Measurements from ENCODE around the gene ASPA. TPM values are rescaled to one million over a fixed set of nuclear protein-coding genes. Genes with fewer than 3 reads are reported as not detected.
"Not testable (repeated sequence)": the region's sequence is repeated elsewhere in the genome, so short reads cannot be mapped to it uniquely, and the experiment has no call there.

ASPA gene
- total RNA-seq = not detected in 2 replicates

GRCh38 chr17:3475812-3476610 lies at the start of gene ASPA:
ASPA (plus strand) TSS chr17:3475997; CDS start chr17:3476160, 163 bp downstream.
- intact Hi-C loops (cut with micrococcal nuclease) = no loop called here

- intact Hi-C loops (cut with micrococcal nuclease) = not testable (repeated sequence)
Observed at GRCh38 chr17:3433215-3433614, 42.6 kb upstream of the ASPA start.

DNA sequence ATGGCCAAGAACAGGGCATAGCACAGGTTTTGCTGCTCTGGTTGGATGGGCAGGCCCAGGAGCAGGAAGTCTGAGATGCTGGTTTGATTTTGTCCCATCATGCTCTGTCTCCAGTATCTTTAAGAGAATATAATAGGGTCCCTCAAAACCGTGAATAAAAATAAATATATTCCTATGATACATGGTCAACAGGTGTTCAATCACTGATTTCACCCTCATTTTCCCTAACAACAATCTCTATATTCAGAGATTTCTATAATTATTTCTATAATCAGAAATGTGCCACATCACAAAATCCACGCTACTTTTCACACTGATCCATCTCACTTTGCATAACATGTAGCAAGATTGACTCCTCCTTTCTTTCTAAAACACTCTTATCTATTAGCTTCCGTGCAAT lies 42.1 kb upstream of the ASPA start, which contains the start of gene OR1E2:
Gene OR1E2 (minus strand): TSS at position 101 of the 400 bp plus-strand sequence. CDS start 0 bp downstream, at position 101.
- intact Hi-C loops (cut with micrococcal nuclease) = no loop called here

DNA sequence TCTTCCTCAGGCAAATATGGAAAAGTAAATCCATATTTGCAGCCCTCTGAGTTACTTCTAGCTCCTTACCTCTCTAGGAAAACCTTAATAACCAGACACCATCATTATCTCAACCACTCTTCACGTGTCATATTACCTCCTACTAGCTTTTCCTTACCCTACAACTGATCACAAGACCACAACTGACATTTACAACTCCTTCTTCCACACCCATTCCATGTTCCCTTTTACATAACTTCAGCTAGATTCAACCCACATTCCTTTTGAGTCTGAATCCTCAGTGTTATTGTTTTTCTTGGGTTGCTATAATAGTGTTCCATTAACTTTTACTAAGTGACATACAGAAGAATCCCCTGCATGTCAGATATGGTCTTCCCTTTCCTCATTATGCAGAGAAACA lies 37.4 kb upstream of the ASPA start:
- intact Hi-C loops (cut with micrococcal nuclease) = no loop called here

- intact Hi-C loops (cut with micrococcal nuclease) = no loop called here
Observed at GRCh38 chr17:3440451-3440850, 35.3 kb upstream of the ASPA start.

DNA sequence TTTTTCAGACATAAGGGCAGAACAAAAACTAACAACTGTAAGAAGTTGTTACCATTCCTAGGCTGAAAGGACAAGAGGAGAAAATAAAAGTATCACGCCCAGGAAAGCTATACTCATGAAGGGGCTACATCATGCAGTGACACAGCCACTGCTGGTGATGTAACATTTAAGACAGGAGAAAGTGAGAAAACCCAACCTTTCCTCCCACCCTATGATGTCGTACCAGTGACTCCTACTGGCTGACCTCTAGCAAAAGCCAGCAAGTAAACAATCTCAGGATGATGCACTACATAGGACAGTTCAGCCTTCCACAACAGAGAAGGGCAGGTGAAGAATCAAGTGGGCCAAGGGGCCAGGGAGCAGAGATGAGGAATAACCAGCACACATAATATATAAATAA lies 28.2 kb upstream of the ASPA start:
- intact Hi-C loops (cut with micrococcal nuclease) = no loop called here

- intact Hi-C loops (cut with micrococcal nuclease) = no loop called here
Observed at GRCh38 chr17:3448059-3448665, 27.6 kb upstream of the ASPA start.

- intact Hi-C loops (cut with micrococcal nuclease) = not testable (repeated sequence)
Observed at GRCh38 chr17:3466355-3466754, 9.4 kb upstream of the ASPA start.

- intact Hi-C loops (cut with micrococcal nuclease) = no loop called here
Observed at GRCh38 chr17:3469529-3469928, 6.3 kb upstream of the ASPA start.

- intact Hi-C loops (cut with micrococcal nuclease) = no loop called here
Observed at GRCh38 chr17:3471599-3471998, 4.2 kb upstream of the ASPA start, which contains the start of gene SPATA22. SPATA22 (minus strand) TSS chr17:3471819; CDS start chr17:3469325, 2,494 bp downstream.

DNA sequence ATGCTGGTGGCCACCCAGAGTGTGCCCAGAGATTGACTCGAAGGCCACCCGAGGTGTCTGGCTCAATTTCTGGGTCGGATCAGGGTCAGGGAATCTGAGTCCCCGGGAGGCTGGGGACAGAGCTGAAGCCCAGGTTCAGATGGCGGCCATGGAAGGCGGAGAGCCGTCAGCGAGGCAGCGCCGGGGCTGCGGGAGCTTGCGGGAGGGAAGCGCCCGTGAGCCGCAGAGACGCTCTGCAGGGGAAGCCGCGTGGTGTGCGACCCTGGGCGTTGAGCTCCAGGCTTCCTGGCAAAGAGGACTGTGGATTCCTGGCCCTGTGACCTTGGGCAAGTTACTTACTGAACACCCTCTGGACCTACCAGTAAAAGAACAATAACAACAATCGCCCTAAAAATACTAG lies 3.7 kb upstream of the ASPA start:
- intact Hi-C loops (cut with micrococcal nuclease) = no loop called here

- intact Hi-C loops (cut with micrococcal nuclease) = no loop called here
Observed at GRCh38 chr17:3474212-3474611, 1.6 kb upstream of the ASPA start.

DNA sequence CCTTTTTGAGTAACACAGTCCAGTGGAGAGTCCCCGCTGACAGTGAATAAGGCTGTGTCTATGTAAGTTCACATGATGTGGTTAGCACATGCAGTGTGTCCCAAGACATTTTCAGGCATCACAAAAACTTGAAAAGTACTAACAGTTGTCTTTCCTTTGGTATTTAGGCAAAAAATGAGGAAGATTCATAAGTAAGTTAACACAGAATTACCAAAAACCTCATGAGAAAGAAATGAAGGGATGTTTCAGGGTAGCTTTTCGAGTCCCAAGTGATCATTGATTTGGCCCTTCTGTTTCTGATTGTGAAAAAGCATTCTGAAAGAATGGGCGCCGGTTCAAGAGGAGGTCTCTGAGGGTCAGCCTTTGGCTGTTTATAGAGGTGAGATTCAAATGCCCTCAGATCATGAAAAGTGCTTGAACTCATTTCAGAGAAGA lies 529 bp upstream of the ASPA start:
- intact Hi-C loops (cut with micrococcal nuclease) = no loop called here

- intact Hi-C loops (cut with micrococcal nuclease) = no loop called here
Observed at GRCh38 chr17:3479988-3480387, 4.2 kb downstream of the ASPA start.

GRCh38 chr17:3482852-3483251 lies 7.1 kb downstream of the ASPA start:
- intact Hi-C loops (cut with micrococcal nuclease) = no loop called here

DNA sequence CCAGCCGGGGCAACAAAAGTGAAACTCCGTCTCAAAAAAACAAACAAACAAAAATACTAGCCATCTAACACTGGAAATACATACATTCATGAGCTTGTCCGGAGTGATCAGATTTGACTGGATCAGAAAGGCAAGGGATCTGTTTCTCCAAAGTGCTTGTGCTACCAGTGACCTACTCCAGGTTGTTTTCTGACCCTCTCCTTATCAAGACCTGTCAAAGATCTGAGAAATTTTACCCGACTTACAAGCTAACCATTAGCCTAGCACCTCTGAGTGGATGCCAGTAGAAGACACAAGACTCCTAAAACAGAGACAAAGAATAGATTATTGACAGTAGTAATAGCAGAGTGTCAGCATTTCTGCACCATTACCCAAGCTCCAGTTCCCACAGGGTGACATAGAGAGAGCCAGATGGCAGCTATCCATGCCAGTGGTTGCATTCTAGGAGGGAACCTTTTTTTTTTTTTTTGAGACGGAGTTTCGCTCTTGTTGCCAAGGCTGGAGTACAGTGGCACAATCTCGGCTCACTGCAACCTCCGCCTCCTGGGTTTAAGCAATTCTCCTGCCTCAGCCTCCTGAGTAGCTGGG lies 9.8 kb downstream of the ASPA start:
- intact Hi-C loops (cut with micrococcal nuclease) = no loop called here

- intact Hi-C loops (cut with micrococcal nuclease) = no loop called here
Observed at GRCh38 chr17:3497101-3497500, 21.3 kb downstream of the ASPA start.

GRCh38 chr17:3501344-3501743 lies 25.5 kb downstream of the ASPA start:
- intact Hi-C loops (cut with micrococcal nuclease) = no loop called here

DNA sequence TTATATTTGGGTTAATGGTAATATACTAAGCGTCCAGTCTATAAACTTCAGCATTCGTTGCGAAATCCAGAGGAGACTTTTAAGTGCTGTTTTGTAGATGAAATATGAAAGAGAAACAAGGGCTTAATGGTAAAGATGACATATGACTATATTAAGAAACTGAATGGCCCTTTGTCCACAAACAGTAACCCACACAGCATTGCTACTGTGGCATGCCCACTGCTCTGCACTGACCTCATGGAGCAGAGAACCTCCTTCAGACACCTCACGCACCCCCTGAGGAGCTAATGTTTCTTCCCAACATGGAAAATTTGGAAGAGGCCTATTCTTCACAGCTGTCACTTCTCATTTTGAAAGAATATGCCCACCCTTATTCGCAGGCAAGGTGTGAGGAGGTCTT lies 26.7 kb downstream of the ASPA start:
- intact Hi-C loops (cut with micrococcal nuclease) = no loop called here

- intact Hi-C loops (cut with micrococcal nuclease) = no loop called here
Observed at GRCh38 chr17:3503285-3503684, 27.5 kb downstream of the ASPA start.

DNA sequence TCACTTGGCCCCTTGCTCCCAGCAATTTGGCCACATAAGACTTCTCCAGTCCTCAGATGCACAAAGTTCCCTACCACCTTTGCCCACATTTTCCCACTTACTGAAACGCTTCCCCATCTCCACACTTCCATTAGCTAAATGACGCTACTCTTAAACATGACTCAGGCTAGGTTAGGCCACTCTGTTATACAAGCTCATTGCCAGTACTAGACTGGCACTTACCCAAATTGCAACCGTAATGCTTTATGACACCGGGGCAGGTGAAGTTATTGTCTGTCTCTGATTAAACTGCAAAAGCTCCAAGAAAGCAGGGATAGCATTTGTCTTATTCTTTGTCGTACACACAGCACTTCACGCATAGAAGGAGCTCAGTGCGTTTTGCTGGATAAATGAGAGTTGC lies 29.2 kb downstream of the ASPA start:
- intact Hi-C loops (cut with micrococcal nuclease) = no loop called here

GRCh38 chr17:3506054-3506453 lies 30.3 kb downstream of the ASPA start:
- intact Hi-C loops (cut with micrococcal nuclease) = no loop called here

Measured in T-helper 2 cell treated with Interferon-gamma antibody and Interleukin-4, amounts not matched to agents 100 ng/mL and 5 ng/mL, for 36 hours (primary cell).